ENCODE results near the gene CDR2L.

Gene CDR2L

GRCh38 chr17:74987418-74987908 lies at the start of gene CDR2L:
CDR2L (plus strand) TSS chr17:74987632; CDS start chr17:74988044, 412 bp downstream.
- peak; percentile 92 for DNase-seq

- no peak for DNase-seq
Measured at GRCh38 chr17:74938194-74938950, 49.1 kb upstream of the CDR2L start.

GRCh38 chr17:74939534-74939933 lies 47.9 kb upstream of the CDR2L start:
- no peak for DNase-seq

DNA sequence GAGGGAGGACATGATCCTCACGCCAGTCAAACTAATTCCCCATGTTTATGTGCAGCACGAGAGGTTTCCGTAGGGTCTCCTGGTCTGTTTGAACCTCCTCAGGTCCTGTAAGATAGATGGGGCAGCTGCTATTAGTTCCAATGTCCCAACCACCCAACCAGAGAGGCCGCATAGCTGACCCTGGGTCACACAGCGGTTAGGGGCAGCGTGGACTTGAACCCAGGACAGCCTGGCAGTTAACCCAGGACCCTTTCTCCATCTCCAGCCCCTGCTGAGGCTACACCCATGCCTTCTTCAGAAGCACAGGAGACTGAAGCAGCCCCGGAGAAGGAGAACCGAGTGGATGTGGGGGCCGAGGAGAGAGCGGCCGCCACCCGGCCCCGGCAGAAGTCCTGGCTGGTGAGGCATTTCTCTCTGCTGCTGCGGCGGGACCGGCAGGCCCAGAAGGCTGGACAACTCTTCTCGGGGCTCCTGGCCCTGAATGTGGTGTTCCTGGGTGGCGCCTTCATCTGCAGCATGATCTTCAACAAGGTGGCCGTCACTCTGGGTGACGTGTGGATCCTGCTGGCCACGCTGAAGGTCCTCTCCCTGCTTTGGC lies 46.2 kb upstream of the CDR2L start:
- DNase-seq: no peak

DNA sequence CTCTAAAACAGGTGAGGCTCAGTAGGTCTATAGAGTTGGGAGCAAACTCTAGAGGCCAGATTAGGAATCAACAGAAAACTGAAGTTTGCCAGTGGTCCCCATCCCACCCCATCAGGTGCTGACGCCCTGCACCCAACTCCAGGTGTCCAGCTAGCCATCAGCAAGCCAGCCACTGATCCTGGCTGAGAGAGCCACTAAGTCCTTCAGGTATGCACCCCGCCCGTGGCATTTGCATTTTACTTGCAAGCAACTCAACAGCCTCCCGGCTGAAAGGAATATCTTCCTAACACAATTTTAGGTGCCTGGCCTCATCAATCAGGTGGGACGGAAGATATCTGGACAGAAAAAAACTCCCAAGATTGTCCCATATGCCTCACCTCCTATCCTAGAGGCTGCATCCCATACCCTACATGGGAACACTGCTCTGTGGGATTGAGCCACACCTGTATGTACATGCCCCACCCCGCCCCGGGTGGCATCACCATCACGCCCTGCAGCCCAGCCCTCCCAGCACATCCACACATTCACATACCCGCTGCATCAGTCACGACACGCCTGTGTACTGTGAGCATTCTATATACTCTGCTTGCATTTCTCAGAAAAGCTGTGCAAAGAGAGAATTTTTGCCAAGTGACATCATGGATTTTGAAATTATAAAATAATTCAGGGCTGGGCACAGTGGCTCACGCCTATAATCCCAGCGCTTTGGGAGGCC lies 43.5 kb upstream of the CDR2L start:
- DNase-seq: no peak

GRCh38 chr17:74945543-74945942 lies 41.9 kb upstream of the CDR2L start:
- no peak for DNase-seq

GRCh38 chr17:74946641-74947040 lies 40.8 kb upstream of the CDR2L start:
- DNase-seq: no peak

DNA sequence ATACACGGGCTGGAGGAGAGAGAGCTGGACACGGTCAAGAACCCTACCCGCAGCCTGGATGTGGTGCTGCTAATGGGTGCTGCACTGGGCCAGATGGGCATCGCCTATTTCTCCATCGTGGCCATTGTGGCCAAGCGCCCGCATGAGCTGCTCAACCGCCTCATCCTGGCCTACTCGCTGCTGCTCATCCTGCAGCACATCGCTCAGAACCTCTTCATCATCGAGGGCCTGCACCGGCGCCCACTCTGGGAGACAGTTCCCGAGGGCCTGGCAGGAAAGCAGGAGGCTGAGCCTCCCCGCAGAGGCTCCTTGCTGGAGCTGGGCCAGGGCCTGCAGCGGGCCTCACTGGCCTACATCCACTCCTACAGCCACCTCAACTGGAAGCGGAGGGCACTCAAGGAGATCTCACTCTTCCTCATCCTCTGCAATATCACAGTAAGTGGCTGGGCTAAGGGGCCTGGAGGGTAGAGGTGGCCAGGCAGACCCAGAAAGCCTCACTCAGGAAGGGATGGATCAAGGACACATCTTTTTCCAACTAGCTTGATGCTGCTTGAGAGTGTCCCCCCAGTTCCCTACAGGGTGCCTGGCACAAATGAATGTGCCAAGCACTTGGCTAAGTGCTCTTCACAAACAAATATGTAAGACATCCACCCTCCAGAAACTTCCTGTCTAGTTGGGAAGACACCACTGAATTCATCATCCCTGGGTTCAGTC lies 40.2 kb upstream of the CDR2L start:
- DNase-seq: no peak

GRCh38 chr17:74949455-74950115 lies 37.8 kb upstream of the CDR2L start:
- DNase-seq: no peak

DNA sequence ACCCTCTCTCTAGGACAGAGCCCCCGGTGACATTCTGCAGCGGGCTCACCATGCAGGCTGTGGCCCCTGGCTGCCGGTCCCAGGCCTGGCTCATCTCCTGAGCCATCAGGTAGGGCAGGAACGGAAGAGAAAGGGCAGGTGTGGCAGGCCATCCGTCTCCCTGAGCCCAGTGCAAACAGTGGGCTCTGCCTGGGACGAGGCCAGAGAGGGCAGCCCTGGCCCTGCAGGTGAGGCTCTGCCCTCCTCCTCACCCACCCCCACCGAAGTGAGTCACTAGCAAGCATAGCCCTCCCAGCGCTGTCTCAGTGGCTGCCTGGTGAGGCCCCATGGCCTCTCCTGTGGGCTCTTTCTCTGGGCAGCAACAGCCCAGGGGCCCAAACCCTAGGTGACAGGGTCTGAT lies 37.2 kb upstream of the CDR2L start:
- DNase-seq: no peak

DNA sequence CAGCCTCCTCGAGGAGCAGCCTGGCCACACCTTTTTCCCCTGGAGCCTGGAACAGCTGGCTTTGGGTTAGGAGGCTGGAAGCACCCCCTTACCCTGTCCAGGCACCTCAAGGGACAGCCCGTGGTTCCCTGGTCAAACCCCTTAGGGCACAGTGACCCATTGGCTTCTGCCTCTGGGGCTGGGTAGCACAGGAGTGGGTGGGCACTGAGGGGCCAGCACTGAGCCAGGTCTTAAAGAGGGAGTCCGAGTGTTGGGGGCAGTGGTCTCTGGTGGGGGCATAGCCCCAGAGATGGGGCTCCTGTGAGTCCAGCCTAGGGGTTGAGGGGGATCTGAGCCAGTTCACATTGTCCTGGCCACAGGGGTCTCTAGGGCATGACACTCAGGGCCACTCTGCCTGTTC lies 36.4 kb upstream of the CDR2L start:
- no peak for DNase-seq

- no peak for DNase-seq
Measured at GRCh38 chr17:74951680-74952421, 35.6 kb upstream of the CDR2L start.

DNA sequence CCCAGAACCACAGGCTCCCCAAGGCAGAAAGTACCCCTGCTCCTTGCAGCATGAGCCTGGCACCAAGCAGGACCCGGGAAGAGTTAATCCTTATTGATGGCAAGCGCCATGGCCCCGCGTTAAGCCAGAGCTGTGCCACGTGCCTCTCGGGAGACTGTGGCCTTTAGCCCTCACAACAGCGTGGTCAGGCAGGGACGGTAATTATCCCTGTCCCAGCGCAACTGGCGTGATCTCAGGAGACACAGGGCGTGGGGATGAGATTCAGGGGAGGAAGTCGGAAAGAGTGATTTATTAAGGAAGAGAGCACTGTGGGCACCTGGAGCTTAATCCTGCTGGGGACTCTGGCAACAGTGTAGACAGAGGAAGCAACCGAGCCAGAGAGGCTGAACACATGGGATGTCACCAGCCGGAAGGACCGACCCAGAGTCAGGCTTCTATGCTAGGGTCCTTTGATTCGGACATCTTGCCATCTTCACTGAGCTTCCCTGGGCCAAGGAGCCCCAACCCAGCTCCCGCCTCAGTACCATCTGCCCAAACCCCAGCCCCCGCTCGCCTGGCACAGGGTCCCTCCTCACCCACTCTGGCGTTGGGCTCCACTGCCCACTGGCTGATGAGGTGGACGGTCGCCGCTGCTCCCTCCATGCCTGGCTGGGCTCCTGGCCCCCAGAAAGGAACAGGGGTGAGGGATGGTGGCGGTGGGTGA lies 34.9 kb upstream of the CDR2L start:
- DNase-seq: no peak

DNA sequence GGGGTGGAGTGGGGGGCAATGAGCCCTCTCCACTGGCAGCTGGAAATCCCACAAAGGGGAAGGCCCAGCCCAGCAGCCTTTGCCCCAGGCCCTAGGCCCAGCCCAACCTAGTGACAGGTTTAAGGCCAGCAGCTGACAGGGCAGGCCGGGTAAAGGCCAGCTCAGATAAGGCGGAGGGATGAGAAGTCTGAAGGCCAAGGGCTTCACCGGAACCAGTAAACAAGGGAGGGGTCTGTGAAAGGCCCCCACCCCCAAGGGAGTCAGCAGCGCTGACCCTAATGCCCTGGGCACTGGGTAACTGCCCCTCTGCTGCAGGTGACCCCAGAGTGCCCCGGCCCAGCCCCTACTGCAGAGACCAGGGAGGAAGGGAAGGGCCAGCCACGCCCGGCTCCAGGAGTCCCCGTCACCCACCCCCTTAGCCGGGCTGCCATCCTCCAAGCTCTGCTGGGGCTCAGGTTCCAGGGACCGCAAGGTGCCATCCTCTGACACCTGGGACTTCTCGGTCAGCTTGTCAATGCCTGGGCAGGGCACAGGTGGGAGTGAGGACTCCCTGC lies 34.2 kb upstream of the CDR2L start:
- no peak for DNase-seq

DNA sequence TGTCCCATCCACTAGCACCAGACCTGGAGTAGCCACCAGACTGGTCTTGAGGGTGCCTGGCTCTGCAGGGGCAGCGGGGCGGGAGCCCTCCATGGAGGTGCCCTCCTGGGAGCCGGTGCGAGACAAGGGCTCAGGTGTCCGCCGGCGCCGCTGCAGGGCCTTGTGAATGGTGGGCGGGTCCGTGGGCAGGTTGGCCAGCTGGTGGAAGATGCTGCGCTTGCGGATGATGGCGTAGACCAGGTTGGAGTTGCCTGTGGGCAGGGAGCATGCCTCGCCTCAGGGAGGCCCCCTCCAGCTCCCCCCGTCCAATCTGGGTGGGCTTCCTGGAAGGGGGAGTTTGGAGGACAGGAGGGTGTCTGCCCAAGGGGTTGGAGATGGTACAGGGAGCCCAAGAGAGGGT lies 33.3 kb upstream of the CDR2L start:
- DNase-seq: no peak

GRCh38 chr17:74954665-74955421 lies 32.6 kb upstream of the CDR2L start:
- no peak for DNase-seq

GRCh38 chr17:74956093-74956492 lies 31.3 kb upstream of the CDR2L start:
- no peak for DNase-seq

DNA sequence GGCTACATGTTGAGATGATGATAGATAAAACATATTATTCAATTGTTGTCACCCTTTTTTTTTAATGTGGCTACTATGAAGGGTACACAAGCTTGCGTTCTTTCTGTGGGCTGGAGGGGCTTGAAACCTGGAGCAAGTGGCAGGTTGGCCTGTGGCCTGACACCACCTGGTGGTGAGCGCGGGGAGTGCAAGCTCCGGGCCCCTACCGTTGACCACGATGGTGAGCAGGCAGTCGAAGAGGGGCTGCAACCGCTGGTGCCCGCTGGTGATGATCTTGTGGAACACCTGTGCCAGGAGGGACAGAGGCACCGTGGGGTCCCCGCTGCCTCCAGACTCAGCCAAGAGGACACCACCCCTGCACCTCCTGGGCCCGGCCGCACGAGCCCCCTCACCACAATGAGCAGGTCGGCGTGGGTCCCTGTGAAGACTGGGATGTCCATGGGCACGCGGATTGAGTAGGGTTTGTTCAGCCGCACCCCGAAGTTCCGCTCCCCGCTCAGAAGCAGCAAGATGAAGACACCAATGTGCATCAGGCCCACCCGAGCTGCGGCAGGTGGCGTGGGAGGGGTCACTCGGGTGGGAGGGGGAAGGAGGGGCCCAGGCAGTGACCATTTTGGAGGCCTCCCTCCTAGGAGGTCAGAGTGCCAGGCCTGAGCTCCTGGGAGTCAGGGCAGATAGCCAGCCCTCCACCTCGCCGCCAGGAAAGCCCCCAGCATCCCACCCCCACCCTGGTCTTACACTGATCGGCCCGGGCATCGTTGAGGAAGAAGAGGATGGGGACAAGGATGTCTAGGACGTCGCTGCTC lies 29.3 kb upstream of the CDR2L start:
- DNase-seq: peak; percentile 58

DNA sequence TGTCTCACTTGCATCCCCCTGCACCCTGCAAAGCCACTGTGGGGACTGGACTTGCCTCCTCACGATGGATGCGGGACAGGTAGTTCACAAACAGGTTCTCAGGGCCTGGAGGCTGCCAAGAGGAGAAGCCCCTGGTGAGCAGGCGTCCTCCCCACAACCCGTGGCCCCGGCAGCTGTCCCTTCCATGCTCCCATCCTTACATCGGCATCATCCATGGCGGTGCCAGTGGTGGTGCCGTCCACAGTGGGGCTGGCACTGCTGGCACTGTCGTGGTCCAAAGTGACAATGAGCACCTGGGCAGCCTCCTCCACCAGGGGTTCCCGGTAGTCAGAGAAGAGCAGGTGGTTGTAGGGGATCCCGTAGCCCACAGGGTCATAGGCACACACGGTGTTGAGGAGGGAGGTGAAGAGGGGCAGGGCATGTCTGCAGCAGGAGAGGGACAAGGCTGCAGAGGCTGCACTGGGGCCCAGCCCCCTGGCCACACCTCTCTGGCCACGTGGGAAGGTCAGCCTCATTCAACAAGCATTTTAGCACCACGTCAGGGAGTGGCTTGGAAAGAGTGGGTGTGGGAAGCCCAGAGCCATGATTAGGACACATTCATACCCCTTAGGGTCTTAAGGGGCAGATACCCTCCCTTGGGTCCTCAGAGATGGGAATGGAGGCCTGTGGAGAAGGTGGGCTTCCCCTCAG lies 27.5 kb upstream of the CDR2L start:
- DNase-seq: peak; percentile 41

Data from EL (cell line).